ENCODE results near the gene SCARF1. TPM values are rescaled to one million over a fixed set of nuclear protein-coding genes. Genes with fewer than 3 reads are reported as not detected.

Gene SCARF1
- total RNA-seq, 1 experiment from 2014 or later: 0.06 TPM

- DNase-seq (ENCODE audit: low spot score): no peak
Observed at GRCh38 chr17:1648173-1648962, 2.8 kb upstream of the SCARF1 start.

- DNase-seq (ENCODE audit: low spot score): no peak
Observed at GRCh38 chr17:1647802-1648171, 2.3 kb upstream of the SCARF1 start.

GRCh38 chr17:1646199-1646875, 805 bp upstream of the SCARF1 start:
- DNase-seq (ENCODE audit: low spot score): no peak

GRCh38 chr17:1644493-1645206, 882 bp downstream of the SCARF1 start:
- peak; percentile 45 for DNase-seq (ENCODE audit: low spot score)

GRCh38 chr17:1643999-1644492, 1.5 kb downstream of the SCARF1 start:
- no peak for DNase-seq (ENCODE audit: low spot score)

- no peak for DNase-seq (ENCODE audit: low spot score)
Observed at GRCh38 chr17:1643293-1643998, 2.1 kb downstream of the SCARF1 start.

GRCh38 chr17:1641065-1641403, 4.5 kb downstream of the SCARF1 start:
- DNase-seq (ENCODE audit: low spot score): no peak

- no peak for DNase-seq (ENCODE audit: low spot score)
Observed at GRCh38 chr17:1640329-1641064, 5.0 kb downstream of the SCARF1 start.

- DNase-seq (ENCODE audit: low spot score): no peak
Observed at GRCh38 chr17:1639549-1640180, 5.9 kb downstream of the SCARF1 start.

- no peak for DNase-seq (ENCODE audit: low spot score)
Observed at GRCh38 chr17:1638624-1639300, 6.8 kb downstream of the SCARF1 start.

GRCh38 chr17:1638171-1638590, 7.4 kb downstream of the SCARF1 start:
- DNase-seq (ENCODE audit: low spot score): no peak

- no peak for DNase-seq (ENCODE audit: low spot score)
Observed at GRCh38 chr17:1636732-1637285, 8.7 kb downstream of the SCARF1 start.

- no peak for DNase-seq (ENCODE audit: low spot score)
Observed at GRCh38 chr17:1635675-1636465, 9.7 kb downstream of the SCARF1 start.

- DNase-seq (ENCODE audit: low spot score): no peak
Observed at GRCh38 chr17:1634841-1635650, 10.5 kb downstream of the SCARF1 start.

GRCh38 chr17:1630662-1631061, 14.9 kb downstream of the SCARF1 start:
- DNase-seq (ENCODE audit: low spot score): no peak

- no peak for DNase-seq (ENCODE audit: low spot score)
Observed at GRCh38 chr17:1629504-1630310, 15.8 kb downstream of the SCARF1 start.

GRCh38 chr17:1628856-1629503, 16.6 kb downstream of the SCARF1 start:
- peak; percentile 86 for DNase-seq (ENCODE audit: low spot score)

Measured in H4 (cell line).